PFSK-1 (cell line): ENCODE data around the gene RBP7.

Experiments used
- FOXP2 ChIP-seq: optimal IDR thresholded peaks from 2 replicates; pipeline ENCODE3; 2011; ENCODE audit warnings: borderline replicate concordance, control low read depth, inconsistent platforms; ENCODE audit not compliant: insufficient read depth; ENCODE audit errors: extremely low read length, extremely low read depth
- POLR2AphosphoS5 ChIP-seq: IDR thresholded peaks from 2 replicates; pipeline ENCODE4 v1.6.1; 2012; ENCODE audit warnings: low read depth, mild to moderate bottlenecking, control low read depth, low read length, moderate library complexity
- SIN3A ChIP-seq: IDR thresholded peaks from 2 replicates; pipeline ENCODE4 v1.6.1; 2012; ENCODE audit warnings: mild to moderate bottlenecking, low read length, moderate library complexity, borderline replicate concordance; ENCODE audit not compliant: insufficient read depth
- TAF1 ChIP-seq: IDR thresholded peaks from 2 replicates; pipeline ENCODE4 v1.6.1; 2012; ENCODE audit warnings: low read length, control low read depth, borderline replicate concordance; ENCODE audit not compliant: insufficient read depth
- TF ChIP-seq, protein P1 (sequence below), 2 experiments: IDR thresholded peaks; 2 replicates each; pipeline versions ENCODE4 v1.6.1 to v1.8.0; 2011 to 2012; ENCODE audit warnings: low read depth in 2 of 2, low read length in 2 of 2, control low read depth in 1 of 2, inconsistent platforms in 1 of 2, mild to moderate bottlenecking in 1 of 2, moderate library complexity in 1 of 2; ENCODE audit not compliant: insufficient read depth in 1 of 2

The RBP7 gene

DNA sequence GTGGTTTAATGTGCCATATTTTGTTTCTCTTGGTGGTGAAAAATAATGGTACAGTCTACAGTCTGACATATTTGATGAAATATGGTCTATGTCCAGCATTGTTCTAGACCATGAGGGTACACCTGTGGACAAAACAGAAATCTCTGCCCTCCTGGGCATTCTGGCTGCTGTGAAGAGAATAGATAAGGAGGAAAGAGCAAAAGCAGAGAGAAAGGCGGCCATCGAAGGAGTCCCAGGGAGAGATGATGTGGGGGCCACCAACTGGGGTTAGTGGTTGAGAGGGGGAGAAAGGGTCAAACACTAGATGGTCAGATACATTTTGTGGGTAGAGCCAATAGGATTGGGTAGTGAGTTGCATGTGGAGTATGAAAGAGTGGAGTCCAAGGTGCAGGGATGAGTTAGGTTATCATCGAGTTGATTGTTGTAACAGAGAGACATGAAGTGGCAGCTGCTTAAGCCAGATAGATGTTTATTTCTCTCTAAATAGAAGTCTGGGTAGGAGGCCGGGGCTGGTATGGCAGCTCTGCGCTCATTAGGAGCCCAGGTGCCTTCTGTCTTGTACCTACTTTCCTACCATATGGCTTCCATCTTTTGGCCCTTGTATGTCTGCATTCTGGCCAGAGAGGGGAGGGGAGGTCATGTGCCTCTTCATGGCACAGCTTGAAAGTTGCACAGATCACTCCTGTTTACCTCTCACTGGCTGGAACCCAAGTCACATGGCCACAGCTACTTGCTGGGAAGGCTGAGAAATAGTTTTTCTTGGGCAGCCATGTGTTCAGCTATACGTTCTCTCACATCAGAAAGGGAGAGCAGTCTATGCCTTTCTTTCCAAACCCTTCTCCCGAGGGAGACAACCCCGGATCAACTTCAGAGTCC lies 48.7 kb downstream of the RBP7 start:
- TF ChIP-seq TAF1: no peak
- TF ChIP-seq, protein P1, sequence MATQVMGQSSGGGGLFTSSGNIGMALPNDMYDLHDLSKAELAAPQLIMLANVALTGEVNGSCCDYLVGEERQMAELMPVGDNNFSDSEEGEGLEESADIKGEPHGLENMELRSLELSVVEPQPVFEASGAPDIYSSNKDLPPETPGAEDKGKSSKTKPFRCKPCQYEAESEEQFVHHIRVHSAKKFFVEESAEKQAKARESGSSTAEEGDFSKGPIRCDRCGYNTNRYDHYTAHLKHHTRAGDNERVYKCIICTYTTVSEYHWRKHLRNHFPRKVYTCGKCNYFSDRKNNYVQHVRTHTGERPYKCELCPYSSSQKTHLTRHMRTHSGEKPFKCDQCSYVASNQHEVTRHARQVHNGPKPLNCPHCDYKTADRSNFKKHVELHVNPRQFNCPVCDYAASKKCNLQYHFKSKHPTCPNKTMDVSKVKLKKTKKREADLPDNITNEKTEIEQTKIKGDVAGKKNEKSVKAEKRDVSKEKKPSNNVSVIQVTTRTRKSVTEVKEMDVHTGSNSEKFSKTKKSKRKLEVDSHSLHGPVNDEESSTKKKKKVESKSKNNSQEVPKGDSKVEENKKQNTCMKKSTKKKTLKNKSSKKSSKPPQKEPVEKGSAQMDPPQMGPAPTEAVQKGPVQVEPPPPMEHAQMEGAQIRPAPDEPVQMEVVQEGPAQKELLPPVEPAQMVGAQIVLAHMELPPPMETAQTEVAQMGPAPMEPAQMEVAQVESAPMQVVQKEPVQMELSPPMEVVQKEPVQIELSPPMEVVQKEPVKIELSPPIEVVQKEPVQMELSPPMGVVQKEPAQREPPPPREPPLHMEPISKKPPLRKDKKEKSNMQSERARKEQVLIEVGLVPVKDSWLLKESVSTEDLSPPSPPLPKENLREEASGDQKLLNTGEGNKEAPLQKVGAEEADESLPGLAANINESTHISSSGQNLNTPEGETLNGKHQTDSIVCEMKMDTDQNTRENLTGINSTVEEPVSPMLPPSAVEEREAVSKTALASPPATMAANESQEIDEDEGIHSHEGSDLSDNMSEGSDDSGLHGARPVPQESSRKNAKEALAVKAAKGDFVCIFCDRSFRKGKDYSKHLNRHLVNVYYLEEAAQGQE (IDR thresholded peaks at IDR 0.05; ENCODE audit: insufficient read depth in 1 of 2, low read depth in 2 of 2, low read length in 2 of 2): no peak
- no peak for TF ChIP-seq SIN3A
- TF ChIP-seq POLR2AphosphoS5: no peak
- no peak for TF ChIP-seq FOXP2

DNA sequence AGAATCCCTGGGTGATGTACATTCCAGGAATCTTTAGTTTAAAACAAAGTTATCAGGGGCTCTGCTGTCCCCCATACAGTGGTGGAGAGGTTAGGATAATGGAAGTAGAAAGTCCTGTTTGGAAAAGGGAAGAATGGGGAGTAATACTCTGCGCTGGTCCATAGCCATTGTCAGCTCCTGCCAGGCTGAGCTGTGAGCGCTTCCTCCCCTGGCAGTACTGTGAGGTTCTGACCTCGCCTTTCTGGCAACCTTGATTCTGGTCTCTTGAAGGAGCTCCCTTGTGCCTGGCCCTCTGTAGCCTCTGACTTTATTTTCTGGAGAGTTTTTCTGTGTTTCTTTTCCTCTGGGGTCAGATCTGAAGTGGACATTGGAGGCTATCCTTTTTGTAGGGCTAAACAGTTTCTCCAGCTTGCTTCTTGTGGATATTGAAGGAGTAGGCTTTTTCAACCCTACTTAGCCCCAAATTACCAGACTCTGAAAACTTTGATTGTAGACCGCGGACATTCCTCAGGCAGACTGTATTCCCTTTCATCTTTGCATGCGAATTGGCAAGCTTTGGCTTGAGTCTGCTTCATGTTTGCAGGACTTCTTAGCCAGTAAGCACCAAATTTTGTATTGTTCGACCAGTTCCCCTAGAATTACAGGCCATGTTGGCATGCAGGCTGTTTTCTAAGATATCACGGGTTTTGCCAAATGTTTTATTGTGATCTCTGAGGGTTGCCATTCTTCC lies 49.5 kb downstream of the RBP7 start:
- TF ChIP-seq SIN3A (no peak), POLR2AphosphoS5 (no peak), FOXP2 (no peak), TAF1 (no peak)
- TF ChIP-seq, protein P1 (IDR thresholded peaks at IDR 0.05; ENCODE audit: insufficient read depth in 1 of 2, low read depth in 2 of 2, low read length in 2 of 2): no peak

DNA sequence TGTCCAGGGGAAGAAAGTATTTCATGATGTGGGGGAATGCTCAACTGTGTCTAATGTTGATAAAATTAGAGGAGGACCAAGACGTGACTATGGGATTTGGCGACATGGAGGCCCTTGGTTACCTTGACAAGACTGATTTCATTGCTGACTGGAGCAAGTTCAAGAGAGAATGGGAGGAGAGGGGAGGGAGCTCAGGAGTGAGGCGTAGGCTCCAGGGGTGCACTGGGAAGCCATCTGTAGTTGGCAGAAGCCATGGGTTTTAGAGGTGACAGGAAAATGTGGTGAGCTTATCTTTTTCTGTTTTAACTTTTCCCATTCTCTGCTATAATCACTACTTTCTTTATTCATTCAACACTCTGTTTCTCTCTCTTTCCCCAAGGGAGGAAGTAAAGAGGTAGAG lies 51.6 kb downstream of the RBP7 start:
- TF ChIP-seq TAF1 (no peak), FOXP2 (no peak), POLR2AphosphoS5 (no peak), SIN3A (no peak)
- TF ChIP-seq, protein P1 (IDR thresholded peaks at IDR 0.05; ENCODE audit: insufficient read depth in 1 of 2, low read depth in 2 of 2, low read length in 2 of 2): no peak

DNA sequence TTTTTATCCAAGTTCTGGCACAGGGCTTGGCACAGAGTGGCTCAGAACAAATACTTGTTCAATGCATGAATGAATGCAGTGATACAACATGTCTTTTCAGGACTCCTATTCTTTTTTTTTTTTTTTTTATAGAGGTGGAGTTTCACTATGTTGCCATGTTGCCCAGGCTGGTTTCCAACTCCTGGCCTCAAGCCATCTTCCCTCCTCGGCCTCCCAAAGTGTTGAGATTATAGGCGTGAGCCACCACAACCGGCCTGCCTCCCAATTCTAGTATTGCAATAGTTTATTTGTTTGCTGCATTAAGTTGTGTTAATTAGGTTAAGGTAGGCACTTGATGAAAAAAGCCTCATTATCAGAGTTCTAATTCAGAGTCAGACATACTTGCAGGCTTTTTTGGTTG lies 53.6 kb downstream of the RBP7 start:
- TF ChIP-seq FOXP2 (no peak), POLR2AphosphoS5 (no peak), TAF1 (no peak), SIN3A (no peak)
- TF ChIP-seq, protein P1 (IDR thresholded peaks at IDR 0.05; ENCODE audit: insufficient read depth in 1 of 2, low read depth in 2 of 2, low read length in 2 of 2): no peak

DNA sequence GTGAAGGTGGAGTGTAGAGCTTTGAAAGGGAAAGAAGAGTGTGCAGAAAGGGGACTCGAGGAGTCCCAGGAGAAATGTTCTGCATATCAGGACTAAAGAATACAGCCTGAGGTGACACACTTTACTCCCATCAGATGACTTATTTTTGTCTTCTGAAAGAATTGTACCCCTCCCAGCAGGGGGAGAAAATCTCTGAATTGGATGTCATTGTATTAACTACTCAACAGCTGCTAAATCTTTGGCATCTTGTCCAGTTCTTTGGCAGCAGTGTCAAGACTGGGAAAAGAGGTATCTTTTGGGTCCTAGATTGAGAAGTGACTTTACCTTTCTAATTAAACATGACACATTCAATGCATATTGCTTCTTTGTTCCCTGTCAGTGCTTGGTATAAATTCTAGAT lies 54.6 kb downstream of the RBP7 start:
- TF ChIP-seq, protein P1 (IDR thresholded peaks at IDR 0.05; ENCODE audit: insufficient read depth in 1 of 2, low read depth in 2 of 2, low read length in 2 of 2): no peak
- TF ChIP-seq TAF1: no peak
